ENCODE data around the gene SCAF4. TPM values are rescaled to one million over a fixed set of nuclear protein-coding genes. Genes with fewer than 3 reads are reported as not detected.

Gene SCAF4
- total RNA-seq, 1 donor from 2014 or later: 5.5 TPM

GRCh38 chr21:31711326-31711725, 20.6 kb downstream of the SCAF4 start:
- DNase-seq: no peak

GRCh38 chr21:31710586-31710985, 21.3 kb downstream of the SCAF4 start:
- no peak for DNase-seq

GRCh38 chr21:31708541-31708940, 23.4 kb downstream of the SCAF4 start:
- no peak for DNase-seq

- DNase-seq: no peak
These were observed 24.4 kb downstream of the SCAF4 start for GRCh38 chr21:31707499-31707898.

- no peak for DNase-seq
These were observed 25.4 kb downstream of the SCAF4 start for GRCh38 chr21:31706562-31706961.

- no peak for DNase-seq
These were observed 31.9 kb downstream of the SCAF4 start for GRCh38 chr21:31700040-31700439.

DNA sequence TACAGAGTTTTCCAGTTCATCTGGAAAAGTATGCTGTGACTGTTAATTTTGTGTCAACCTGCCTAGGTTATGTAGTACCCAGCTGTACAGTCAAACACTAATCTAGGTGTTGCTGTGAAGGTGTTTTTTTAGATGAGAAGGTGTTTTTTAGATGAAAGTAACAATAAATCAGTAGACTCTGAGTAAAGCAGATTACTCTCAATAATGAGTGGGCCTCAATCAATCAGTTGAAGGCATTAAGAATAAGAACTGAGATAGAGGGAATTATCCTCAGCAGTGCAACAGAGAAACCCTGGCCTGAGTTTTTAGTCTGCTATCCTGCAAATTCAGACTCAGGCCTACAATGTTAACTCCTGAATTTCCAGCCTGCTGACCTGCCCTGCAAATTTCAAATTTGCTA, 33.5 kb downstream of the SCAF4 start:
- DNase-seq: no peak

GRCh38 chr21:31696424-31696823, 35.5 kb downstream of the SCAF4 start:
- no peak for DNase-seq

- no peak for DNase-seq
These were observed 38.7 kb downstream of the SCAF4 start for GRCh38 chr21:31693222-31693621.

DNA sequence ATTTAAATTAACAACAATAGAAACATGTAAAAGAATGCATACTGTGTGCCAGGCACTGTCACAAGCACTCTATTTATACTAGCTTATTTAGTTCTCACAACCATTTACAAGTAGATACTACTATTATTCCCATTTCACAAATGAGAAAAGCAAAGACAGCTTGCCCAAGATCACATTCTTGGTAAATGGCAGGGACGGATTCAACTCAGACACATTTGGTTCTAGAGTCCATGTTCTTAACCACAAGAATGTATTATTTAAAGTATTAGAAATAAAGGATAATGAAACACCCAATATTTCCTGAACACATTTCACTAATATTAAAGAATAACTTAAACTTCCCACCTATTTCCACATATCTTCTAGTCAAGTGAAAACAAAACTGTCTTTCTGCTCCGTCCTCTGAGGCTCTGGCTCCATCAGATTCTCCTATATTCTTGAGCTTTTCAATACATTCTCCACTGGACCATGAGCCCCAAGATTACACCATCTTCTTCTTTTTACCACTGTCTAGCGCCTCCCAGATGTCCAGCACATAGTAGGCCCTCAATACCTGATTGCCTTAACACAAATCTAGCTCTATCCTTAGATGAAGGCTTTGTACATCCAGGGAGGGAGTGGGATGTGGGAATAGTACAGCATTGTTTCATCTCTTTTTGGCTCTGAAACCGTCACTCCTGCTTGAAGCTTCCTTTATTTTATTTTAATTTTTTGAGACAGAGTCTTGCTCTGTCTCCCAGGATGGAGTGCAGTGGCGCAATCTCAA, 43.1 kb downstream of the SCAF4 start:
- DNase-seq: no peak

- DNase-seq: no peak
These were observed 44.8 kb downstream of the SCAF4 start for GRCh38 chr21:31687108-31687507.

GRCh38 chr21:31686272-31686915, 45.5 kb downstream of the SCAF4 start:
- DNase-seq: no peak

- no peak for DNase-seq
These were observed 47.0 kb downstream of the SCAF4 start for GRCh38 chr21:31684918-31685317.

DNA sequence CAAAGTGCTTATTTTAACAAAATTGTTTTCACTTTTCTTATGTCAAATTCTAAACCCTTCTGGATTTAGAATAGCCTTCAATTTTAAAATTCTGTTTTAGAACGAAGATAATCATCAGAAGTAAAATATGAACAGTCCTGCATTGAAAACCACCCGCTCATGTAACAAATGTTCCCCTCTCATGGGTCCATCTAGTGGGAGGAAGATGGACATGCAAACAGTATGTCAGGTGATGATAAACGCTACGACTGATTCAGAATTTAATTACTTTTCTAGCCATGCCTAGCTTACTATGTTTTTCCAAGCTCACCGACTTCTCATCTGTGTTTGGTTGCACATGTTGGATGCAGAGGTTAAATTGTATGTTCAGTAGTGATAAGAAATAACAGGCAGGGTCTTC, 48.9 kb downstream of the SCAF4 start:
- DNase-seq: no peak

DNA sequence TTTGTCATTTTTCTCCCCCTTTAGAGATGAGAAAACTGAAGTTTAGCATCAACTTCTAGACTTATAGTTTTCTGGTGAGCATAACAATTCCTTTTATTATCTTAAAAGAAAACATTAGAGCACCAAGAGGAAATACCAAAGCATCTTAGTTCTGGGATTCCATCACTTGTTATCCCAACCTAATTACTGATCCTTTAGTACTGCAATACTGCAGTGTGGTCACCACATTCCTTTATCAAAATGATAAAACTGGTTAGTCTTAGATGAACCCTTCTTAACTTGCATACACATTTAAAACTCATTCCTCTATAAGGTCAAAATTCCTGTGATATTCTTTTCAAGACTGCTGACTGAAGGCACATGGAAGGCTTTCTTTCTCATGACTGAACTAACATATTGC, 49.3 kb downstream of the SCAF4 start:
- DNase-seq: no peak

GRCh38 chr21:31678478-31678877, 53.4 kb downstream of the SCAF4 start:
- DNase-seq: no peak

DNA sequence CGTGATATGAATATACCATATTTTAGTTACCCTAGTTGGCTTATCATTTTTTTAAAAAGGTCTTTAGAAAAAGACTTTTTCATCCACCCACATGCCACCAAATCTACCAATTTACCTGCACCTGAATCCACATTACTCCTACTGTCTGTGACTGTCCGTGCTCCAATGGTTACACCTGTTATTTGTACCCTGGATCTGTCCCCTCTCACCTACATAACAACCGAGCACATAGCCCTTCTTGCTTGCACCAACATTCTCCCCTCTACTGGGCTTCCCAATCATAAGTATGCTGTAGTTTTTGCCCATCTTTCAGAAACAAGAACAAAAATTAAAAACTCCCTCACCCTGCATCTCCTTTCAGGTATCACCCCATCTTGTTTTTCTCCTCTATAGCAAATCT, 54.9 kb downstream of the SCAF4 start:
- no peak for DNase-seq

GRCh38 chr21:31675960-31676359, 56.0 kb downstream of the SCAF4 start:
- no peak for DNase-seq

DNA sequence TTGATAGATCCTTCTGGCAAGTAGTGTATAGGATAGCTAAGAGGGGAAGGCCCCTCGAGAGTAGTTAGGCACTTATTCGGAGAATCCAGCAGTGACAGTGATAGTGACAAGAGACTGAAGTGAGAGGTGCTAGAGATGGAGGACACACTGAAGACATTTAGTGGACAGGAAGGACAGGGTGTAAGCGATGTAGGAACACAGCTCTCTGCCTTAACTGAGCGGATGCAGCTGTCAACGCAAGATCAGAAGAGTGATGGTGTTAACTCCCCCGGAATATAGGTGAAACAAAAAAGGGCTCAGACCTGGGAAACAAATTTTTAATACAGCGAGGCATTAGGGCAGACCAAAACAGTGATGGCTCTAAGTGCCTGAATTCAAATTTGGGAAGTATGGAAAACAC, 56.6 kb downstream of the SCAF4 start:
- DNase-seq: no peak

DNA sequence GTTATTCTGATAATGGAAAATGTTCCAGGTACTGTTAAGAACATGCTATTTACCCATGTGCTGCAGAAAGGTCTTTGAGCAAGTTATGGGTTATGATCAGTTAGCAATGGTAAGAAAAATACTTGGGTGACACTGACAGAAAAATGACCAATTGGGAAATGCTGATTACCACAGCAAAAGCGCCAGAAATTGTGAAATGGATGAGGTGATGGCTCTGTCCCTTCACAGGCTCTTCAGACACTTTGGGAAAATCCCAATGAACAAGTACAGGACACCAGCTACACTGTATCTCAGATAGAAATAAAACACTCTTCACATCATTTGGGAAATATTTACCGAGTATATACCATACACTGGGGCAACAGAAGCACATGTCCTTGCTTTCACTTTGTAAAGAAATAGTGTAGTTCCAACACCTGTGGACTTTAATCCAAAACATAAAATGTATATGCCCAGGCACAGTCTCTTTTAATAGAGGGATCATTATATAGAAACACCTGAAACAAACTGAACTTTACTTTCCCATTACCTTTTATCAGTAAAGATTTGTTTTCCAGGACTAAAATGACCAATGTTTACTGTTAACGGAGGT, 58.5 kb downstream of the SCAF4 start:
- no peak for DNase-seq

- DNase-seq: no peak
These were observed 60.0 kb downstream of the SCAF4 start for GRCh38 chr21:31671931-31672330.

DNA sequence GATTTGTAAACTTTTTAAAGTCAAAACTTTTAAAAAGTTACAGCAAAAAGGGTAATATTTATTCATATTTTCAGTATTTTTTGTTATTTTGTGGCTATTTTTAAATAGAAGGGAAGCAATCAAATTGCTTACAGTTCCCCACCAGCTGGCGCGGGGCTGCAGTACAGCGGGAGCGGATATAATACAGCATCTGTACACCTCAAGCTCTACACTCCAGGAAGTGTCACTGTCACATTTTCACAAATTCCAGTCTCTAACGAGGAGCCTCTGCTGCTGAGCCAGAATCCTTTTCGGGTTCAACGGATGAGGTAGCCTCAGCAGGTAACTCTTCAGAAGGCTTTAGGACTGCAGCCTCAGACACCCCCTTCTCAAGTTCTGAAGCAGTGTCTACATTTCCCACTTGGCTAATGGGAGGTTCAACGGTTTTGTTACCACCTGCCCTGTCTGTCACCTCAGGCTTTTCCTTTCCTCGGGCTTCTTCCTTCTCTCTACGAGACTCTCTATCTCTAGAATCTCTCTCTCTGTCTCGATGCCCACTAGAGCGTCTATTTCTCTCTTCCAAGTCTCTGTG, 60.7 kb downstream of the SCAF4 start:
- no peak for DNase-seq

GRCh38 chr21:31670070-31670469, 61.8 kb downstream of the SCAF4 start:
- DNase-seq: no peak

Data from occipital lobe (tissue), 2 donors.